DOHH2 (cell line): Measurements from ENCODE around the gene JKAMP.

Source experiments
- H3F3A ChIP-seq: fragments of 200-600 bp; sonication (generic), shearing (Covaris generic); 2 replicates; pipeline ENCODE4 v1.6.0; 2016; ENCODE audit warnings: antibody characterized with exemption, mild to moderate bottlenecking; ENCODE audit not compliant: control insufficient read depth, insufficient read depth
- H3K27ac ChIP-seq: fragments of 200-600 bp; sonication (generic); 2 replicates; pipeline ENCODE4 v1.5.1; 2014; ENCODE audit warnings: low read depth, mild to moderate bottlenecking, low read length, moderate library complexity
- H3K27me3 ChIP-seq: fragments of 200-600 bp; sonication (generic); 2 replicates; pipeline ENCODE4 v1.6.1; 2014; ENCODE audit warnings: mild to moderate bottlenecking, low read length, mixed read lengths; ENCODE audit not compliant: control insufficient read depth
- H3K36me3 ChIP-seq: fragments of 200-600 bp; sonication (generic); 2 replicates; pipeline ENCODE4 v1.6.1; 2014; ENCODE audit warnings: mild to moderate bottlenecking, low read length, moderate library complexity, mixed read lengths; ENCODE audit not compliant: control insufficient read depth
- H3K4me1 ChIP-seq: fragments of 200-600 bp; sonication (generic); 2 replicates; pipeline ENCODE4 v1.6.1; 2014; ENCODE audit warnings: mild to moderate bottlenecking, low read length, mixed read lengths; ENCODE audit not compliant: control insufficient read depth
- H3K4me2 ChIP-seq: fragments of 200-600 bp; sonication (generic); 2 replicates; pipeline ENCODE4 v1.6.0; 2014; ENCODE audit warnings: mild to moderate bottlenecking, low read length, moderate library complexity
- H3K4me3 ChIP-seq: fragments of 200-600 bp; sonication (generic); 2 replicates; pipeline ENCODE4 v1.5.1; 2014; ENCODE audit warnings: mild to moderate bottlenecking, low read length, mixed read lengths
- H3K79me2 ChIP-seq: fragments of 200-600 bp; sonication (generic); 2 replicates; pipeline ENCODE4 v1.6.1; 2014; ENCODE audit warnings: mild to moderate bottlenecking, low read length, mixed read lengths; ENCODE audit not compliant: control insufficient read depth
- H3K9me2 ChIP-seq: fragments of 200-600 bp; sonication (generic); replicated peaks from 2 replicates; pipeline ENCODE4 v1.6.1; 2014; ENCODE audit warnings: mild to moderate bottlenecking, low read length, mixed read lengths; ENCODE audit not compliant: control insufficient read depth
- H3K9me3 ChIP-seq: fragments of 200-600 bp; sonication (generic); 2 replicates; pipeline ENCODE4 v1.6.1; 2014; ENCODE audit warnings: antibody characterized with exemption, low read length, mixed read lengths; ENCODE audit not compliant: control insufficient read depth, insufficient read depth
- H4K20me1 ChIP-seq: fragments of 200-600 bp; sonication (generic); 2 replicates; pipeline ENCODE4 v1.6.0; 2014; ENCODE audit warnings: low read depth, mild to moderate bottlenecking, antibody characterized with exemption, low read length, moderate library complexity; ENCODE audit not compliant: control insufficient read depth, insufficient read depth
- EZH2phosphoT487 ChIP-seq: fragments of 200-600 bp; sonication (generic); IDR thresholded peaks from 2 replicates; pipeline ENCODE4 v1.6.1; 2017; ENCODE audit warnings: borderline replicate concordance, mild to moderate bottlenecking, antibody characterized with exemption, low read length, moderate library complexity, mixed read lengths
- TF ChIP-seq, protein P1 (sequence below): fragments of 200-600 bp; sonication (generic); IDR thresholded peaks from one replicate; pipeline ENCODE4 v1.5.1; 2014; ENCODE audit warnings: antibody characterized with exemption, mild to moderate bottlenecking, low read depth, low read length; ENCODE audit not compliant: poor library complexity, severe bottlenecking

The JKAMP gene

DNA sequence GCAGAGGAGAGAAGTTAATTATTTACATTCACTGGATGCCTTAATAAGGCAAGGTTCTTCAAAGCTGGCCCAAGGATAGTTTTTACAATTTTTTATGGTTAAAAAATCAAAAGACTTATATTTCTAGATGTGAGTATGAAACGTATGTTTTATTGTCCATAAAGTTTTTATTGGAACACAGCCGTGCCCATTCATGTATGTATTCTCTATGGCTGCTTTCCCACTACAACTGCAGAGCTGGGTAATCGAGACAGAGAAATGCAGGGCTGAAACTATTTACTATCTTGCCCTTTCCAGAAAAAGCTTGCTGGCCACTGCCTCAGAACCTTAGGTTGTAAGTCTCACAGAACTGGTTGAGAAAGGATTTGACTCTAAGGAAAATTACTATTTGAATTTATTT is 16.4 kb downstream of the JKAMP start:
- H3K27ac ChIP-seq: no peak overlapping the region
- H3K9me3 ChIP-seq: no peaks in the 10 kb centered on the region
- H3F3A ChIP-seq: no peaks in the 10 kb centered on the region
- H3K4me2 ChIP-seq: no peak overlapping the region
- H3K4me1 ChIP-seq: no peaks in the 10 kb centered on the region
- no peaks in the 10 kb centered on the region for H3K9me2 ChIP-seq
- H3K27me3 ChIP-seq: no peaks in the 10 kb centered on the region
- TF ChIP-seq, protein P1, sequence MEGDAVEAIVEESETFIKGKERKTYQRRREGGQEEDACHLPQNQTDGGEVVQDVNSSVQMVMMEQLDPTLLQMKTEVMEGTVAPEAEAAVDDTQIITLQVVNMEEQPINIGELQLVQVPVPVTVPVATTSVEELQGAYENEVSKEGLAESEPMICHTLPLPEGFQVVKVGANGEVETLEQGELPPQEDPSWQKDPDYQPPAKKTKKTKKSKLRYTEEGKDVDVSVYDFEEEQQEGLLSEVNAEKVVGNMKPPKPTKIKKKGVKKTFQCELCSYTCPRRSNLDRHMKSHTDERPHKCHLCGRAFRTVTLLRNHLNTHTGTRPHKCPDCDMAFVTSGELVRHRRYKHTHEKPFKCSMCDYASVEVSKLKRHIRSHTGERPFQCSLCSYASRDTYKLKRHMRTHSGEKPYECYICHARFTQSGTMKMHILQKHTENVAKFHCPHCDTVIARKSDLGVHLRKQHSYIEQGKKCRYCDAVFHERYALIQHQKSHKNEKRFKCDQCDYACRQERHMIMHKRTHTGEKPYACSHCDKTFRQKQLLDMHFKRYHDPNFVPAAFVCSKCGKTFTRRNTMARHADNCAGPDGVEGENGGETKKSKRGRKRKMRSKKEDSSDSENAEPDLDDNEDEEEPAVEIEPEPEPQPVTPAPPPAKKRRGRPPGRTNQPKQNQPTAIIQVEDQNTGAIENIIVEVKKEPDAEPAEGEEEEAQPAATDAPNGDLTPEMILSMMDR: no peak
- no peak for TF ChIP-seq EZH2phosphoT487
- peaks cover 42% of the 10 kb centered on the region for H3K36me3 ChIP-seq
- H3K4me3 ChIP-seq: no peak overlapping the region
- H3K79me2 ChIP-seq: no peaks in the 10 kb centered on the region
- no peaks in the 10 kb centered on the region for H4K20me1 ChIP-seq

GRCh38 chr14:59503256-59503655 is 18.9 kb downstream of the JKAMP start:
- no peaks in the 10 kb centered on the region for H3K79me2 ChIP-seq
- H3K9me3 ChIP-seq: no peaks in the 10 kb centered on the region
- H4K20me1 ChIP-seq: no peaks in the 10 kb centered on the region
- H3K9me2 ChIP-seq: no peaks in the 10 kb centered on the region
- H3K4me1 ChIP-seq: no peaks in the 10 kb centered on the region
- no peak for TF ChIP-seq EZH2phosphoT487
- TF ChIP-seq, protein P1: no peak
- no peak overlapping the region for H3K4me2 ChIP-seq
- H3F3A ChIP-seq: no peaks in the 10 kb centered on the region
- H3K27ac ChIP-seq: no peak overlapping the region
- H3K36me3 ChIP-seq: peaks cover 27% of the 10 kb centered on the region
- no peak overlapping the region for H3K4me3 ChIP-seq
- no peaks in the 10 kb centered on the region for H3K27me3 ChIP-seq

- Histone ChIP-seq H3K4me1 (no peaks in the 10 kb centered on the region), H3K36me3 (peaks cover 6% of the 10 kb centered on the region)
- TF ChIP-seq EZH2phosphoT487: no peak
- TF ChIP-seq, protein P1: peak; percentile 91
These were observed 22.9 kb downstream of the JKAMP start for GRCh38 chr14:59507063-59507751.

More at GRCh38 chr14:59507063-59507751, 22.9 kb downstream of the JKAMP start:
- H3F3A ChIP-seq: no peaks in the 10 kb centered on the region
- H3K9me3 ChIP-seq: no peaks in the 10 kb centered on the region
- peaks cover 5% of the 10 kb centered on the region; the same call in 1 of the 2 replicates for H3K27me3 ChIP-seq
- H3K79me2 ChIP-seq: no peaks in the 10 kb centered on the region
- H3K9me2 ChIP-seq: no peaks in the 10 kb centered on the region
- H3K27ac ChIP-seq: no peak overlapping the region
- H3K4me3 ChIP-seq: no peak overlapping the region
- no peaks in the 10 kb centered on the region for H4K20me1 ChIP-seq
- H3K4me2 ChIP-seq: no peak overlapping the region
